Uterus (tissue), 4 donors: ENCODE results near the gene FBN2. TPM values are rescaled to one million over a fixed set of nuclear protein-coding genes. Genes with fewer than 3 reads are reported as not detected.

Experiments used
- DNase-seq, 2 donors: peaks; one replicate each; pipeline ENCODE4 v3.0.0-alpha.2; 2019 to 2020
- H3K27ac ChIP-seq, 2 donors: fragments of 200-600 bp; sonication (generic); 1 replicate in 1 of 2; 2 replicates in 1 of 2; pipeline ENCODE4 v1.5.1; 2016 to 2018
- H3K27me3 ChIP-seq, 2 donors: fragments of 200-600 bp; sonication (generic); one replicate each; pipeline ENCODE4 v1.5.1; 2018 to 2019; ENCODE audit warnings: control low read depth in 1 of 2
- H3K36me3 ChIP-seq, 2 donors: fragments of 200-600 bp; sonication (generic); one replicate each; pipeline ENCODE4 v1.5.1; 2019; ENCODE audit warnings: control low read depth in 1 of 2
- H3K4me1 ChIP-seq, 2 donors: fragments of 200-600 bp; sonication (generic); one replicate each; pipeline ENCODE4 v1.5.1; 2018 to 2019; ENCODE audit warnings: control low read depth in 1 of 2
- H3K4me3 ChIP-seq, 2 donors: fragments of 200-600 bp; sonication (generic); 1 replicate in 1 of 2; 2 replicates in 1 of 2; pipeline ENCODE4 v1.5.1; 2018 to 2019; ENCODE audit warnings: mild to moderate bottlenecking in 1 of 2
- H3K9me3 ChIP-seq, 2 donors: fragments of 200-600 bp; sonication (generic); one replicate each; pipeline ENCODE4 v1.5.1; 2019; ENCODE audit warnings: control low read depth in 1 of 2
- POLR2A ChIP-seq, 2 donors: fragments of 450-650 bp; IDR thresholded peaks; one replicate each; pipeline ENCODE4 v1.6.1; 2016; ENCODE audit warnings: antibody characterized with exemption in 2 of 2, mild to moderate bottlenecking in 1 of 2, moderate library complexity in 1 of 2
- intact Hi-C: fragments of 100-400 bp; cut with DNase I; formaldehyde crosslinking; loops from one replicate; pipeline ENCODE4 v1.15.1; 2023; ENCODE audit warnings: low total_unique reads
- total RNA-seq, 4 donors: library from RNA; depleted of rRNA in 3 of 4; stranded (reverse); fragments of >200 nt in 3 of 4; gene quantifications; one replicate each; pipeline versions ENCODE4 v1.1.0 to v1.2.4, GENCODE V29; 2014 to 2023
- TF ChIP-seq, protein P1 (sequence below), 4 experiments: fragments of 200-600 bp in 2 of 4; fragments of 450-650 bp in 2 of 4; sonication (generic) in 2 of 4; IDR thresholded peaks; one replicate each; pipeline ENCODE4 v1.5.1; 2016 to 2019; ENCODE audit warnings: antibody characterized with exemption in 4 of 4, mild to moderate bottlenecking in 2 of 4, moderate library complexity in 1 of 4
- donor health status: DM: yes; HTN: yes; CAD: no.

Gene FBN2
- total RNA-seq, 4 donors from 2014 or later, result 1.0 to 389 (median 2.8) TPM

DNA sequence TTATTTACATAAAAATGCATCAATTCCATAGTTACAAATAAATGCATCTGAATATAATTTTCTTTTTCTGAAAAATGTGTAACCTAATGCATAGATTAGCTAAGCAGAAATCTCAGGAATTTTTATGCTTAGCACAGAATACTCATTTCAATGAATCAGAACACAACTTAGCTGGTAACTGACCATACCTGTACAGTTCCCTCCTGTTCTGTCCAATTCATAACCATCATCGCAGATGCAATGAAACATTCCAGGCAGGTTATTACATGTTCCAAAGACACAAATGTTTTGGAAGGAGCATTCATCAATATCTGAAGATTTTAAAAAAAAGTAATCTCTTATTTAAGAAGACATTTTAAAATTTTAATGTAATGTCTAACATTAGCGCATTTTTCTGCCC lies 219.4 kb downstream of the FBN2 start:
- Histone ChIP-seq H3K27me3 (no peaks in the 10 kb centered on the region), H3K27ac (no peak overlapping the region), H3K9me3 (no peaks in the 10 kb centered on the region), H3K4me3 (no peak overlapping the region), H3K36me3 (no peaks in the 10 kb centered on the region), H3K4me1 (no peaks in the 10 kb centered on the region)
- no peak for DNase-seq
- TF ChIP-seq, protein P1, sequence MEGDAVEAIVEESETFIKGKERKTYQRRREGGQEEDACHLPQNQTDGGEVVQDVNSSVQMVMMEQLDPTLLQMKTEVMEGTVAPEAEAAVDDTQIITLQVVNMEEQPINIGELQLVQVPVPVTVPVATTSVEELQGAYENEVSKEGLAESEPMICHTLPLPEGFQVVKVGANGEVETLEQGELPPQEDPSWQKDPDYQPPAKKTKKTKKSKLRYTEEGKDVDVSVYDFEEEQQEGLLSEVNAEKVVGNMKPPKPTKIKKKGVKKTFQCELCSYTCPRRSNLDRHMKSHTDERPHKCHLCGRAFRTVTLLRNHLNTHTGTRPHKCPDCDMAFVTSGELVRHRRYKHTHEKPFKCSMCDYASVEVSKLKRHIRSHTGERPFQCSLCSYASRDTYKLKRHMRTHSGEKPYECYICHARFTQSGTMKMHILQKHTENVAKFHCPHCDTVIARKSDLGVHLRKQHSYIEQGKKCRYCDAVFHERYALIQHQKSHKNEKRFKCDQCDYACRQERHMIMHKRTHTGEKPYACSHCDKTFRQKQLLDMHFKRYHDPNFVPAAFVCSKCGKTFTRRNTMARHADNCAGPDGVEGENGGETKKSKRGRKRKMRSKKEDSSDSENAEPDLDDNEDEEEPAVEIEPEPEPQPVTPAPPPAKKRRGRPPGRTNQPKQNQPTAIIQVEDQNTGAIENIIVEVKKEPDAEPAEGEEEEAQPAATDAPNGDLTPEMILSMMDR (IDR thresholded peaks at IDR 0.05), result no peak
- no peak for TF ChIP-seq POLR2A (IDR thresholded peaks at IDR 0.05)
- intact Hi-C loops, result no loop called here

DNA sequence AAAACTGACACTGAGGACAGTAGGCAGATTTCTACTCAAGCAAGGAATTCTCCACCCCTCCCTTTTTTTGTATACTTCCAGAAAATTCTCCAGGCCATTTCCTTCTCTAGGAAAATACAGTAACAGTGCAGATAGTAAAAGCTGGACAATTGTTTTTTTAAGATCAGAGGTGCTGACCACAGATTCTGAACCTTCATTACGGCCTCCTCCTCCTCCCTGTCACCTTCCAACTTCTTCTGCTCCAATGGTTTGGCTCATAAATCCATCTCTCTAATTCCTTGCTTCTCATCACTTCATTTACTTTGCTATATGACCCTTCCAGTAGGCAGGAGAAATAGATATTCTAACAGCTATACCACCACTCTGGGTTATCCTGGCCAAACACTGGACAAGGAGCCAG lies 220.6 kb downstream of the FBN2 start:
- intact Hi-C loops, result no loop called here
- H3K27ac ChIP-seq, result no peak overlapping the region
- no peaks in the 10 kb centered on the region for H3K36me3 ChIP-seq
- TF ChIP-seq POLR2A (IDR thresholded peaks at IDR 0.05), result no peak
- TF ChIP-seq, protein P1 (IDR thresholded peaks at IDR 0.05), result no peak
- no peaks in the 10 kb centered on the region for H3K9me3 ChIP-seq
- H3K4me3 ChIP-seq, result no peak overlapping the region
- H3K27me3 ChIP-seq, result no peaks in the 10 kb centered on the region
- H3K4me1 ChIP-seq, result no peaks in the 10 kb centered on the region
- DNase-seq, result no peak

DNA sequence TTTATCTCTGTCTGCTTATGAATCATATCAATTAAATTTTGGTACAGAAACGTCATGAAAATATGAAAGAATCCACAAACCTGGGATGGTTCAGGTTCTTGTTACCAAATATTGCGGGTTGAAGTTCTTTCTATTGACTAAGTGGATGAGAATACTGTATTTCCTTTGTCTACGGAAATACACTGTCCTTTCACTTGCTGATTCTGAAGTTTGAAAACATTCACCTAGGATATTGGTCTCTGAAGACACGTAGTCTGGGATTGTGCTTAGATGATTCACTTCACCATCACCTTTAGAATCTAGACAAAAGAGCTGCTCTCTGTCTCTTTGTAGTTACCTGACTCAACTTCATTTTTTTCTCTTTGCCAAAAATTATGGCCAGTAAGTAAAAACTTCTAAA lies 222.4 kb downstream of the FBN2 start:
- no peak overlapping the region for H3K4me3 ChIP-seq
- TF ChIP-seq, protein P1 (IDR thresholded peaks at IDR 0.05), result no peak
- TF ChIP-seq POLR2A (IDR thresholded peaks at IDR 0.05), result no peak
- H3K9me3 ChIP-seq, result no peaks in the 10 kb centered on the region
- H3K4me1 ChIP-seq, result no peaks in the 10 kb centered on the region
- intact Hi-C loops, result no loop called here
- no peak for DNase-seq
- no peak overlapping the region for H3K27ac ChIP-seq
- no peaks in the 10 kb centered on the region for H3K27me3 ChIP-seq
- H3K36me3 ChIP-seq, result no peaks in the 10 kb centered on the region

DNA sequence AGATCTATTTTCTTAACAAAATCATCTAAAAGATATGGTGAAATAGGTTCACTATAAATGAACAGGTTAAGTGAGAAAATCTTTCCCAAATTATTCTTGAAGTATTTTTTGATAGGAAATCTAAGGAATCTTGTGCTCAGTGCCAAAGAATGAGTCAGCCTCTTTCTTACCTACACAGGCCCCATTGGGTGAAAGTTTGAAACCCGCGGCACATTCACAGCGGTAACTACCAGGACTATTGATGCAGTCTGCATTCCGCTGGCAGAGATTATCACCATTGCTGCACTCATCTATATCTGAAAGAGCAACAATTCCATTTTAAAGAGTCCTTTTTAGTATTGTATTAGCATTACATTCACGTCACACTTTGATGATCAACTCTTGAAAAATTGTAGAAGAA lies 232.7 kb downstream of the FBN2 start:
- no peak for DNase-seq
- Histone ChIP-seq H3K4me1 (no peaks in the 10 kb centered on the region), H3K27me3 (no peaks in the 10 kb centered on the region), H3K9me3 (no peaks in the 10 kb centered on the region), H3K4me3 (no peak overlapping the region), H3K36me3 (no peaks in the 10 kb centered on the region), H3K27ac (no peak overlapping the region)
- TF ChIP-seq, protein P1 (IDR thresholded peaks at IDR 0.05), result no peak
- no peak for TF ChIP-seq POLR2A (IDR thresholded peaks at IDR 0.05)
- intact Hi-C loops, result no loop called here

DNA sequence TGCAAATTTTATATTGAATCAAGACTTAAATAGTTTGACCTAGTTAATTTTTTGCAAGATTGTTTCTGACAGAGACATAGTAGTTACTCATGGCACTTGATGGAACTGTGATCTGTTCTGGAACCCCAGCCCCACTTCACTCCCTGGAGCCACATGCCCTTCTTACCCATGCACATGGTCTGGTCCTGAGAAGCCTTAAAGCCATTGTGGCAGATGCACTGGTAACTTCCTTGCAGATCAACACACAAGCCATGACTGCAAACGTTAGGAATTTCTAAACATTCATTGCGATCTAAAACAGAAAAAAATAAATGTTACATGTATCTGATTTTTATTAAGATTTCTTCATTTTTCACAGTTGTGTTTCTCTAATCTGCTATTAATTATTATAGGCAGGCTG lies 233.3 kb downstream of the FBN2 start:
- no peak for DNase-seq
- Histone ChIP-seq H3K4me3 (no peak overlapping the region), H3K27me3 (no peaks in the 10 kb centered on the region), H3K36me3 (no peaks in the 10 kb centered on the region), H3K4me1 (no peaks in the 10 kb centered on the region), H3K9me3 (no peaks in the 10 kb centered on the region), H3K27ac (no peak overlapping the region)
- no peak for TF ChIP-seq POLR2A (IDR thresholded peaks at IDR 0.05)
- TF ChIP-seq, protein P1 (IDR thresholded peaks at IDR 0.05), result no peak
- intact Hi-C loops, result no loop called here
